ENCODE data around the gene FAM110D.

DNA sequence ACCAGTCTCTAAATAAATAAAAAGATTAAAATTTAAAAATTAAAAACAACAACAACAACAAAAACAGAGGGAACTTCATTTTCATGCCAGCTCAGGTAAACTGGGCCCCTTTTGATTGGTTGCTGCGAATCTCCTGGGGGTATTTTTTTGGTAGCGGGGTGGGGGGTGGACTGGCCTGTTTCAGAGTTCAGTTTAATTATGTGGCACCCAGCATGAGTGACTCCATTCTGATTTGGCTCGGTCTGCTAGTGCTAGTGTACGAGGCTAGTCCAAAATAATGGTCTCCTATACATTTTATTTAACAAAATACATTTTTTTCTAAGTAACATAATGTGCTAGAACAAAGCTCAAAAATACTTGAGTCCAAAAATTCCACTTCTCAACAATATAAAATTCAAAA, 29.1 kb upstream of the FAM110D start:
- TF ChIP-seq, protein P1, sequence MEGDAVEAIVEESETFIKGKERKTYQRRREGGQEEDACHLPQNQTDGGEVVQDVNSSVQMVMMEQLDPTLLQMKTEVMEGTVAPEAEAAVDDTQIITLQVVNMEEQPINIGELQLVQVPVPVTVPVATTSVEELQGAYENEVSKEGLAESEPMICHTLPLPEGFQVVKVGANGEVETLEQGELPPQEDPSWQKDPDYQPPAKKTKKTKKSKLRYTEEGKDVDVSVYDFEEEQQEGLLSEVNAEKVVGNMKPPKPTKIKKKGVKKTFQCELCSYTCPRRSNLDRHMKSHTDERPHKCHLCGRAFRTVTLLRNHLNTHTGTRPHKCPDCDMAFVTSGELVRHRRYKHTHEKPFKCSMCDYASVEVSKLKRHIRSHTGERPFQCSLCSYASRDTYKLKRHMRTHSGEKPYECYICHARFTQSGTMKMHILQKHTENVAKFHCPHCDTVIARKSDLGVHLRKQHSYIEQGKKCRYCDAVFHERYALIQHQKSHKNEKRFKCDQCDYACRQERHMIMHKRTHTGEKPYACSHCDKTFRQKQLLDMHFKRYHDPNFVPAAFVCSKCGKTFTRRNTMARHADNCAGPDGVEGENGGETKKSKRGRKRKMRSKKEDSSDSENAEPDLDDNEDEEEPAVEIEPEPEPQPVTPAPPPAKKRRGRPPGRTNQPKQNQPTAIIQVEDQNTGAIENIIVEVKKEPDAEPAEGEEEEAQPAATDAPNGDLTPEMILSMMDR (IDR thresholded peaks at IDR 0.05), result no peak
- TF ChIP-seq POLR2A (IDR thresholded peaks at IDR 0.05), result no peak

Measured in thyroid gland (tissue), 4 donors.